HPDE6-E6E7 (cell line): Measurements from ENCODE around the gene LRRC75B.

Experiments
- DNase-seq: peaks from one replicate; pipeline ENCODE4 v3.0.0; 2011; ENCODE audit warnings: missing footprints; ENCODE audit errors: extremely low spot score

The LRRC75B gene

GRCh38 chr22:24587251-24587650 lies 5.6 kb downstream of the LRRC75B start:
- no peak for DNase-seq

- no peak for DNase-seq
Measured at GRCh38 chr22:24585927-24586546, 6.8 kb downstream of the LRRC75B start.

- no peak for DNase-seq
Measured at GRCh38 chr22:24585461-24585860, 7.4 kb downstream of the LRRC75B start.

- no peak for DNase-seq
Measured at GRCh38 chr22:24584871-24585411, 7.9 kb downstream of the LRRC75B start.

GRCh38 chr22:24584166-24584790 lies 8.6 kb downstream of the LRRC75B start:
- no peak for DNase-seq

- no peak for DNase-seq
Measured at GRCh38 chr22:24583221-24584165, 9.4 kb downstream of the LRRC75B start.

- DNase-seq: no peak
Measured at GRCh38 chr22:24582056-24582814, 10.6 kb downstream of the LRRC75B start.

- DNase-seq: peak; percentile 47
Measured at GRCh38 chr22:24580276-24580675, 12.6 kb downstream of the LRRC75B start.

- no peak for DNase-seq
Measured at GRCh38 chr22:24579258-24579601, 13.6 kb downstream of the LRRC75B start.

- peak; percentile 65 for DNase-seq
Measured at GRCh38 chr22:24578355-24579257, 14.3 kb downstream of the LRRC75B start.

GRCh38 chr22:24576778-24577177 lies 16.1 kb downstream of the LRRC75B start:
- peak; percentile 29 for DNase-seq

GRCh38 chr22:24571266-24571665 lies 21.6 kb downstream of the LRRC75B start:
- no peak for DNase-seq

- no peak for DNase-seq
Measured at GRCh38 chr22:24567668-24568067, 25.2 kb downstream of the LRRC75B start.

- DNase-seq: no peak
Measured at GRCh38 chr22:24566899-24567511, 25.9 kb downstream of the LRRC75B start.

- no peak for DNase-seq
Measured at GRCh38 chr22:24565077-24565476, 27.8 kb downstream of the LRRC75B start.

GRCh38 chr22:24564376-24565058 lies 28.4 kb downstream of the LRRC75B start:
- no peak for DNase-seq

GRCh38 chr22:24563246-24563645 lies 29.6 kb downstream of the LRRC75B start:
- no peak for DNase-seq

- DNase-seq: no peak
Measured at GRCh38 chr22:24559471-24559870, 33.4 kb downstream of the LRRC75B start.
